ENCODE measurements around the gene PDE9A. TPM values are rescaled to one million over a fixed set of nuclear protein-coding genes. Genes with fewer than 3 reads are reported as not detected.

PDE9A gene
- total and polyA plus RNA-seq, 2 of the 4 experiments (the other 2 are of a cell fraction) = 0.89 to 0.90 TPM

DNA sequence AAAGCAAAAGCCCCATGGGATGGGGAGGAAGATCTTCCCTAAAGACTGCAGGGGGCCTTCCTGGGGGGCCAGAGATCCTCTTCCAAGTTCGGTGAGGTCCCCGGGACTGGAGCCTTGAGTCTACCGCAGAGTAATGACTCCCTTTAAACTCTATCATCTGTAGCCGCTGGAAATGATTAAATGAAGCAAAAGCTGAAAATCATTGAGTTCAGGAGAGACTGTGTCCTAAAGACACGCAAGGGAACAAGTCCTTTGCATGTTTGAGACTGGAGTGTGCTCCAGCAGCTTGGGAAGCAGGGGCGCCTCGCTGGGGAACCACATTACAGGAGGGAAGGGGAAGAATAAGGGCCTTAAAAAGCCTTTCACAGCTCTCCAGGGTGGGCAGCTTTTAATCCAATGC lies 155.8 kb downstream of the PDE9A start:
- H3K23ac ChIP-seq (ENCODE audit: low read depth, low read length) = no peak overlapping the region
- peaks cover 3% of the 10 kb centered on the region; the same call in 1 of the 2 replicates for H3K9me1 ChIP-seq (ENCODE audit: insufficient read depth, low read length)
- no peak overlapping the region for H2AK9ac ChIP-seq (replicated peaks; ENCODE audit: low read depth, low read length, poor library complexity)
- H3K14ac ChIP-seq (replicated peaks; ENCODE audit: low read depth, low read length) = no peak overlapping the region
- no peak overlapping the region for H4K8ac ChIP-seq (ENCODE audit: low read depth in 2 of 2, low read length in 2 of 2)
- WGBS, 2 experiments (ENCODE audit: extremely low coverage in 2 of 2, insufficient read length in 1 of 2) = 20% methylated on average over 1 of the region's 7 CpGs; no CpG with 5 or more reads in 1 of the 2 experiments
- no peak overlapping the region for H3K27ac ChIP-seq (ENCODE audit: insufficient read depth, low read length)
- no peaks in the 10 kb centered on the region for H3K9me3 ChIP-seq (ENCODE audit: control insufficient read depth, insufficient read depth, low read length)
- ATAC-seq (ENCODE audit: low read depth) = no peak
- DNase-seq = no peak
- H3K36me3 ChIP-seq (ENCODE audit: control insufficient read depth, insufficient read depth, low read length) = no peaks in the 10 kb centered on the region
- no peak overlapping the region for H2AFZ ChIP-seq (replicated peaks; ENCODE audit: low read length, poor library complexity)
- H3K27me3 ChIP-seq (ENCODE audit: control insufficient read depth, insufficient read depth, low read length) = peaks cover 31% of the 10 kb centered on the region
- H3K9ac ChIP-seq (ENCODE audit: low read depth, low read length) = no peak overlapping the region
- no peak overlapping the region for H3K18ac ChIP-seq (ENCODE audit: low read depth, low read length)
- H3K4me1 ChIP-seq (ENCODE audit: control insufficient read depth, insufficient read depth, low read length) = no peaks in the 10 kb centered on the region
- H3K4me2 ChIP-seq (ENCODE audit: low read depth, low read length) = no peak overlapping the region
- H3K4ac ChIP-seq (ENCODE audit: low read depth, low read length) = no peak overlapping the region
- no peak overlapping the region for H3K56ac ChIP-seq (ENCODE audit: extremely low read depth, insufficient read depth, low read length)
- CTCF ChIA-PET = no interaction called here
- no peak overlapping the region for H2BK5ac ChIP-seq (ENCODE audit: low read depth, low read length, poor library complexity, severe bottlenecking)
- no peaks in the 10 kb centered on the region for H3K79me1 ChIP-seq (ENCODE audit: low read depth in 1 of 2, low read length in 2 of 2)
- H2AK5ac ChIP-seq (ENCODE audit: low read depth, low read length) = no peak overlapping the region
- POLR2A ChIA-PET (ENCODE audit: unreplicated experiment) = no interaction called here
- no TSS peak for BruUV-seq (replicated peaks)
- H4K5ac ChIP-seq (ENCODE audit: low read depth, low read length) = no peak overlapping the region
- no peaks in the 10 kb centered on the region for H4K20me1 ChIP-seq (ENCODE audit: insufficient read depth, low read length)
- H3K4me3 ChIP-seq (ENCODE audit: insufficient read depth, low read depth, low read length) = no peak overlapping the region
- TF ChIP-seq NFE2L2 (IDR thresholded peaks at IDR 0.05; ENCODE audit: low read depth, low read length) (no peak), MXI1 (IDR thresholded peaks at IDR 0.05; ENCODE audit: borderline replicate concordance, low read depth, low read length) (no peak), FOS (IDR thresholded peaks at IDR 0.05; ENCODE audit: low read depth, low read length) (no peak), CEBPB (IDR thresholded peaks at IDR 0.05; ENCODE audit: low read depth, low read length) (no peak), BHLHE40 (IDR thresholded peaks at IDR 0.05; ENCODE audit: low read depth, low read length) (no peak), SMC3 (IDR thresholded peaks at IDR 0.05; ENCODE audit: low read depth, low read length) (no peak), POLR2A (IDR thresholded peaks at IDR 0.05; ENCODE audit: low read depth, low read length) (no peak), MAFK (IDR thresholded peaks at IDR 0.05; ENCODE audit: low read depth, low read length) (no peak), RFX5 (IDR thresholded peaks at IDR 0.05; ENCODE audit: low read depth, low read length) (no peak), MAZ (IDR thresholded peaks at IDR 0.05; ENCODE audit: borderline replicate concordance, low read depth, low read length) (no peak)
- TF ChIP-seq, protein P1, sequence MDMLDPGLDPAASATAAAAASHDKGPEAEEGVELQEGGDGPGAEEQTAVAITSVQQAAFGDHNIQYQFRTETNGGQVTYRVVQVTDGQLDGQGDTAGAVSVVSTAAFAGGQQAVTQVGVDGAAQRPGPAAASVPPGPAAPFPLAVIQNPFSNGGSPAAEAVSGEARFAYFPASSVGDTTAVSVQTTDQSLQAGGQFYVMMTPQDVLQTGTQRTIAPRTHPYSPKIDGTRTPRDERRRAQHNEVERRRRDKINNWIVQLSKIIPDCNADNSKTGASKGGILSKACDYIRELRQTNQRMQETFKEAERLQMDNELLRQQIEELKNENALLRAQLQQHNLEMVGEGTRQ (IDR thresholded peaks at IDR 0.05; ENCODE audit: low read depth, low read length) = no peak
- TF ChIP-seq, protein P2, sequence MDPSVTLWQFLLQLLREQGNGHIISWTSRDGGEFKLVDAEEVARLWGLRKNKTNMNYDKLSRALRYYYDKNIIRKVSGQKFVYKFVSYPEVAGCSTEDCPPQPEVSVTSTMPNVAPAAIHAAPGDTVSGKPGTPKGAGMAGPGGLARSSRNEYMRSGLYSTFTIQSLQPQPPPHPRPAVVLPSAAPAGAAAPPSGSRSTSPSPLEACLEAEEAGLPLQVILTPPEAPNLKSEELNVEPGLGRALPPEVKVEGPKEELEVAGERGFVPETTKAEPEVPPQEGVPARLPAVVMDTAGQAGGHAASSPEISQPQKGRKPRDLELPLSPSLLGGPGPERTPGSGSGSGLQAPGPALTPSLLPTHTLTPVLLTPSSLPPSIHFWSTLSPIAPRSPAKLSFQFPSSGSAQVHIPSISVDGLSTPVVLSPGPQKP (IDR thresholded peaks at IDR 0.05; ENCODE audit: borderline replicate concordance, low read depth, low read length) = no peak
- TF ChIP-seq, protein P3, sequence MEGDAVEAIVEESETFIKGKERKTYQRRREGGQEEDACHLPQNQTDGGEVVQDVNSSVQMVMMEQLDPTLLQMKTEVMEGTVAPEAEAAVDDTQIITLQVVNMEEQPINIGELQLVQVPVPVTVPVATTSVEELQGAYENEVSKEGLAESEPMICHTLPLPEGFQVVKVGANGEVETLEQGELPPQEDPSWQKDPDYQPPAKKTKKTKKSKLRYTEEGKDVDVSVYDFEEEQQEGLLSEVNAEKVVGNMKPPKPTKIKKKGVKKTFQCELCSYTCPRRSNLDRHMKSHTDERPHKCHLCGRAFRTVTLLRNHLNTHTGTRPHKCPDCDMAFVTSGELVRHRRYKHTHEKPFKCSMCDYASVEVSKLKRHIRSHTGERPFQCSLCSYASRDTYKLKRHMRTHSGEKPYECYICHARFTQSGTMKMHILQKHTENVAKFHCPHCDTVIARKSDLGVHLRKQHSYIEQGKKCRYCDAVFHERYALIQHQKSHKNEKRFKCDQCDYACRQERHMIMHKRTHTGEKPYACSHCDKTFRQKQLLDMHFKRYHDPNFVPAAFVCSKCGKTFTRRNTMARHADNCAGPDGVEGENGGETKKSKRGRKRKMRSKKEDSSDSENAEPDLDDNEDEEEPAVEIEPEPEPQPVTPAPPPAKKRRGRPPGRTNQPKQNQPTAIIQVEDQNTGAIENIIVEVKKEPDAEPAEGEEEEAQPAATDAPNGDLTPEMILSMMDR (conservative IDR thresholded peaks at IDR 0.05; ENCODE audit: low read depth, low read length) = no peak
- in situ Hi-C loops (cut with MboI; ENCODE audit: low sequenced_read_pairs) = no loop called here
- no peak overlapping the region for H2BK15ac ChIP-seq (ENCODE audit: low read depth, low read length)
- H4K91ac ChIP-seq (ENCODE audit: insufficient read depth, low read depth, low read length) = no peak overlapping the region
- no peak overlapping the region for H2BK20ac ChIP-seq (ENCODE audit: low read depth, low read length)
- dilution Hi-C loops (cut with HindIII; ENCODE audit: low sequenced_read_pairs, unreplicated experiment) = no loop called here
- no peak overlapping the region for H2BK120ac ChIP-seq (ENCODE audit: low read depth, low read length)
- intact Hi-C loops (cut with micrococcal nuclease) = no loop called here
